GM19238 (cell line): ENCODE data around the gene FBN1.

Source experiments
- DNase-seq: peaks from one replicate; pipeline ENCODE4 v3.0.0; 2011; ENCODE audit warnings: low spot score; ENCODE audit not compliant: insufficient read length

Gene FBN1

GRCh38 chr15:48652510-48653076, 7.1 kb upstream of the FBN1 start:
- no peak for DNase-seq

GRCh38 chr15:48650931-48651330, 5.4 kb upstream of the FBN1 start:
- DNase-seq = no peak

- no peak for DNase-seq
Observed at GRCh38 chr15:48647962-48648361, 2.5 kb upstream of the FBN1 start.

GRCh38 chr15:48646331-48646730, 822 bp upstream of the FBN1 start:
- no peak for DNase-seq

GRCh38 chr15:48644827-48645557, 517 bp downstream of the FBN1 start:
- DNase-seq = peak; percentile 34

- DNase-seq = peak; percentile 13
Observed at GRCh38 chr15:48644467-48644826, 1.1 kb downstream of the FBN1 start.

- DNase-seq = no peak
Observed at GRCh38 chr15:48643776-48644466, 1.6 kb downstream of the FBN1 start.

- DNase-seq = no peak
Observed at GRCh38 chr15:48643206-48643605, 2.3 kb downstream of the FBN1 start.

GRCh38 chr15:48642795-48643194, 2.7 kb downstream of the FBN1 start:
- no peak for DNase-seq

GRCh38 chr15:48641416-48641815, 4.1 kb downstream of the FBN1 start:
- DNase-seq = no peak

GRCh38 chr15:48638963-48639362, 6.5 kb downstream of the FBN1 start:
- DNase-seq = no peak

- DNase-seq = no peak
Observed at GRCh38 chr15:48637639-48638038, 7.9 kb downstream of the FBN1 start.

GRCh38 chr15:48636511-48636910, 9.0 kb downstream of the FBN1 start:
- no peak for DNase-seq

- no peak for DNase-seq
Observed at GRCh38 chr15:48634893-48635292, 10.6 kb downstream of the FBN1 start.

GRCh38 chr15:48634096-48634495, 11.4 kb downstream of the FBN1 start:
- DNase-seq = no peak

GRCh38 chr15:48632651-48633050, 12.9 kb downstream of the FBN1 start:
- DNase-seq = no peak

GRCh38 chr15:48631176-48631770, 14.2 kb downstream of the FBN1 start:
- DNase-seq = no peak

- no peak for DNase-seq
Observed at GRCh38 chr15:48630245-48630644, 15.3 kb downstream of the FBN1 start.

GRCh38 chr15:48628832-48629231, 16.7 kb downstream of the FBN1 start:
- DNase-seq = no peak

GRCh38 chr15:48627260-48627940, 18.1 kb downstream of the FBN1 start:
- no peak for DNase-seq

GRCh38 chr15:48625126-48625525, 20.4 kb downstream of the FBN1 start:
- DNase-seq = no peak

- no peak for DNase-seq
Observed at GRCh38 chr15:48624700-48625099, 20.8 kb downstream of the FBN1 start.
